ENCODE results near the gene FERMT2. TPM values are rescaled to one million over a fixed set of nuclear protein-coding genes. Genes with fewer than 3 reads are reported as not detected.

FERMT2 gene
- total RNA-seq, 1 experiment from 2014 or later = 33.3 TPM

GRCh38 chr14:52834440-52834842, 116.4 kb downstream of the FERMT2 start:
- no peak for DNase-seq (ENCODE audit: low read depth, low spot score)

GRCh38 chr14:52833891-52834290, 117.0 kb downstream of the FERMT2 start:
- CTCF ChIA-PET = no interaction called here
- H3K27ac ChIP-seq (ENCODE audit: low read length) = no peak overlapping the region

More at GRCh38 chr14:52834440-52834842, 116.4 kb downstream of the FERMT2 start:
- CTCF ChIA-PET = no interaction called here
- Histone ChIP-seq H3K36me3 (ENCODE audit: control insufficient read depth, insufficient read depth, low read length) (no peaks in the 10 kb centered on the region), H3K27ac (ENCODE audit: low read length) (no peak overlapping the region), H3K4me1 (ENCODE audit: control insufficient read depth, insufficient read depth, low read length) (no peaks in the 10 kb centered on the region), H3K4me3 (ENCODE audit: low read depth in 2 of 2, low read length in 2 of 2) (no peak overlapping the region), H3K27me3 (ENCODE audit: control insufficient read depth, insufficient read depth, low read length) (no peaks in the 10 kb centered on the region), H3K9me3 (ENCODE audit: control insufficient read depth, insufficient read depth, low read depth, low read length) (no peaks in the 10 kb centered on the region)
- POLR2A ChIA-PET = interaction anchor here (0.7 kb wide), 1 partner anchor 413 kb away, joined by 6 read pairs; no protein-coding TSS in a partner anchor
- no peak for TF ChIP-seq REST (IDR thresholded peaks at IDR 0.05; ENCODE audit: insufficient read depth in 1 of 2, low read depth in 2 of 2, low read length in 1 of 2)
- no peak for TF ChIP-seq TCF7L2 (IDR thresholded peaks at IDR 0.05; ENCODE audit: low read depth, low read length)
- no peak for TF ChIP-seq POLR2AphosphoS5 (IDR thresholded peaks at IDR 0.05; ENCODE audit: low read depth, low read length)
- TF ChIP-seq SIN3A (IDR thresholded peaks at IDR 0.05; ENCODE audit: borderline replicate concordance, insufficient read depth, low read depth, low read length) = no peak
- TF ChIP-seq CTCF (IDR thresholded peaks at IDR 0.05) = no peak
- intact Hi-C loops (cut with micrococcal nuclease; ENCODE audit: unreplicated experiment) (no loop called here), in situ Hi-C loops (cut with HindIII; ENCODE audit: low pct_unique_long_range_greater_than_20kb, low sequenced_read_pairs) (no loop called here)
- no TSS peak for BruUV-seq (replicated peaks)
- ATAC-seq = no peak

More at GRCh38 chr14:52833891-52834290, 117.0 kb downstream of the FERMT2 start:
- in situ Hi-C loops (cut with HindIII; ENCODE audit: low pct_unique_long_range_greater_than_20kb, low sequenced_read_pairs) = no loop called here
- no peak for DNase-seq (ENCODE audit: low read depth, low spot score)
- POLR2A ChIA-PET = interaction anchor here (0.7 kb wide), 1 partner anchor 413 kb away, joined by 6 read pairs; no protein-coding TSS in a partner anchor
- no peaks in the 10 kb centered on the region for H3K9me3 ChIP-seq (ENCODE audit: control insufficient read depth, insufficient read depth, low read depth, low read length)
- no peak for ATAC-seq
- no peak for TF ChIP-seq TCF7L2 (IDR thresholded peaks at IDR 0.05; ENCODE audit: low read depth, low read length)
- TF ChIP-seq REST (IDR thresholded peaks at IDR 0.05; ENCODE audit: insufficient read depth in 1 of 2, low read depth in 2 of 2, low read length in 1 of 2) = no peak
- no peaks in the 10 kb centered on the region for H3K36me3 ChIP-seq (ENCODE audit: control insufficient read depth, insufficient read depth, low read length)
- BruUV-seq (replicated peaks) = no TSS peak
- no peaks in the 10 kb centered on the region for H3K4me1 ChIP-seq (ENCODE audit: control insufficient read depth, insufficient read depth, low read length)
- intact Hi-C loops (cut with micrococcal nuclease; ENCODE audit: unreplicated experiment) = no loop called here
- no peak overlapping the region for H3K4me3 ChIP-seq (ENCODE audit: low read depth in 2 of 2, low read length in 2 of 2)
- H3K27me3 ChIP-seq (ENCODE audit: control insufficient read depth, insufficient read depth, low read length) = no peaks in the 10 kb centered on the region
